Measurements from ENCODE around the gene ENC1. TPM values are rescaled to one million over a fixed set of nuclear protein-coding genes. Genes with fewer than 3 reads are reported as not detected.
A peak's percentile ranks its signal among the peaks of the same experiment; 100 is the strongest.

ENC1 gene
- total and polyA plus RNA-seq, 10 of the 15 experiments (the other 5 are each of a cell fraction or from before 2014, with no cell fraction given), result 8.2 to 55.5 (median 32.1) TPM

DNA sequence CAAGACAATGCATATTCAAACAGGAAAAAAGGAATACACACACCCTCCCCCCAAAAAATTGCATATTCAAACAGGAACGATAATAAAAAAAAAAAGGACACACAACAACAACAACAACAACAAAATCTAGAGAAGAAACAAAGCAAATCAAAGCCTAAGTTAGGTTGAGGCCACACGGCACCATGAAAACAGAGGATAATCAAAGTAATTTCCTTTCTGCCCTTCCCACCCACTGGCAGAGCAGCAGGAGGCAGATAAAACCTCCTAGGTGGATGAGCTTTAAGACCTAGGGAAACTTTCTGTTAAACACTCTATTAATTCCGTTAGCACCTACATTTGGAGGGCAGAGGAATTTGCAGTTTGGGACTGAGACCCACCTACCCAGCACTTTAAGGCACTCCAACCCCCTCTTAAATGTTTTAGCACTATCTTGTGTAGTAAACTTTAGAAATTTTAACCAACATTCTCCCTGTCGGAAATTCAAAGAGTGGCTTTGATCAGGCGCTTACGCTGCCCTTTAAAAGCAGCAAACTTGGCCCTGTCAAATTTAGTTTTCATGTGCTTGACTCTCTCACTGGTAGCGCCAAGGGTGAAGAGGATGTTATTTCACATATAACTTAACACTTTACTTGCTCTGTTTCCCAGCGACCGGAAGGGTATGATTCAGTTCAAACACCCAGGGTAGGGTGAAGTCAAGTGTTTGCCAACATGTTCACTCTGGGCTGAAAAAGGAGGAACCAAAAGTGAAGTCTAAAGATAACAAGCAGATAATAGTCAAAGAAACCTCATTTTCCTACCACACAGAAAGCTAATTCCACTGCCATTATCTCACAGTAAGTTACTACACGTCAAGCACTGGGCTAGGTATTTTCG, 9.2 kb downstream of the ENC1 start (continued):
- no peak for TF ChIP-seq SUZ12 (IDR thresholded peaks at IDR 0.05; ENCODE audit: unreplicated experiment)
- TF ChIP-seq SIX5 (IDR thresholded peaks at IDR 0.05; ENCODE audit: low read depth, low read length, severe bottlenecking), result no peak
- TF ChIP-seq TCF12 (IDR thresholded peaks at IDR 0.05; ENCODE audit: low read depth, low read length), result peak; percentile 58; the same call in 1 of the 2 replicates
- no peak for TF ChIP-seq HDAC2 (IDR thresholded peaks at IDR 0.05)
- TF ChIP-seq SMARCA5 (IDR thresholded peaks at IDR 0.05), result no peak
- peak; percentile 84 to 85; a peak in 3 of 4 replicates for TF ChIP-seq EP300 (IDR thresholded peaks at IDR 0.05; ENCODE audit: borderline replicate concordance in 1 of 2, control insufficient read depth in 1 of 2, low read depth in 2 of 2, low read length in 2 of 2)
- peak; percentile 60; the same call in 1 of the 2 replicates for TF ChIP-seq TBL1XR1 (IDR thresholded peaks at IDR 0.05; ENCODE audit: low read depth, low read length)
- no peak for TF ChIP-seq FOS (IDR thresholded peaks at IDR 0.05; ENCODE audit: borderline replicate concordance, extremely low read depth, insufficient read length)
- no peak for TF ChIP-seq HDAC6 (IDR thresholded peaks at IDR 0.05; ENCODE audit: unreplicated experiment)
- TF ChIP-seq PAX5 (IDR thresholded peaks at IDR 0.05; ENCODE audit: borderline replicate concordance, low read depth, low read length), result peak; percentile 24; the same call in 1 of the 2 replicates
- TF ChIP-seq EZH2 (IDR thresholded peaks at IDR 0.05; ENCODE audit: borderline replicate concordance, control insufficient read depth, low read depth, low read length), result no peak
- TF ChIP-seq, protein P1, sequence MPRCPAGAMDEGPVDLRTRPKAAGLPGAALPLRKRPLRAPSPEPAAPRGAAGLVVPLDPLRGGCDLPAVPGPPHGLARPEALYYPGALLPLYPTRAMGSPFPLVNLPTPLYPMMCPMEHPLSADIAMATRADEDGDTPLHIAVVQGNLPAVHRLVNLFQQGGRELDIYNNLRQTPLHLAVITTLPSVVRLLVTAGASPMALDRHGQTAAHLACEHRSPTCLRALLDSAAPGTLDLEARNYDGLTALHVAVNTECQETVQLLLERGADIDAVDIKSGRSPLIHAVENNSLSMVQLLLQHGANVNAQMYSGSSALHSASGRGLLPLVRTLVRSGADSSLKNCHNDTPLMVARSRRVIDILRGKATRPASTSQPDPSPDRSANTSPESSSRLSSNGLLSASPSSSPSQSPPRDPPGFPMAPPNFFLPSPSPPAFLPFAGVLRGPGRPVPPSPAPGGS (IDR thresholded peaks at IDR 0.05; ENCODE audit: borderline replicate concordance, insufficient read depth, low read depth, low read length, poor library complexity, severe bottlenecking), result peak; percentile 92
- TF ChIP-seq EED (IDR thresholded peaks at IDR 0.05; ENCODE audit: low read depth), result peak; percentile 66; the same call in 1 of the 2 replicates
- TF ChIP-seq IRF4 (IDR thresholded peaks at IDR 0.05; ENCODE audit: low read depth, low read length), result peak; percentile 77; the same call in 1 of the 2 replicates
- TF ChIP-seq, protein P2, sequence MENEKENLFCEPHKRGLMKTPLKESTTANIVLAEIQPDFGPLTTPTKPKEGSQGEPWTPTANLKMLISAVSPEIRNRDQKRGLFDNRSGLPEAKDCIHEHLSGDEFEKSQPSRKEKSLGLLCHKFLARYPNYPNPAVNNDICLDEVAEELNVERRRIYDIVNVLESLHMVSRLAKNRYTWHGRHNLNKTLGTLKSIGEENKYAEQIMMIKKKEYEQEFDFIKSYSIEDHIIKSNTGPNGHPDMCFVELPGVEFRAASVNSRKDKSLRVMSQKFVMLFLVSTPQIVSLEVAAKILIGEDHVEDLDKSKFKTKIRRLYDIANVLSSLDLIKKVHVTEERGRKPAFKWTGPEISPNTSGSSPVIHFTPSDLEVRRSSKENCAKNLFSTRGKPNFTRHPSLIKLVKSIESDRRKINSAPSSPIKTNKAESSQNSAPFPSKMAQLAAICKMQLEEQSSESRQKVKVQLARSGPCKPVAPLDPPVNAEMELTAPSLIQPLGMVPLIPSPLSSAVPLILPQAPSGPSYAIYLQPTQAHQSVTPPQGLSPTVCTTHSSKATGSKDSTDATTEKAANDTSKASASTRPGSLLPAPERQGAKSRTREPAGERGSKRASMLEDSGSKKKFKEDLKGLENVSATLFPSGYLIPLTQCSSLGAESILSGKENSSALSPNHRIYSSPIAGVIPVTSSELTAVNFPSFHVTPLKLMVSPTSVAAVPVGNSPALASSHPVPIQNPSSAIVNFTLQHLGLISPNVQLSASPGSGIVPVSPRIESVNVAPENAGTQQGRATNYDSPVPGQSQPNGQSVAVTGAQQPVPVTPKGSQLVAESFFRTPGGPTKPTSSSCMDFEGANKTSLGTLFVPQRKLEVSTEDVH (IDR thresholded peaks at IDR 0.05; ENCODE audit: low read depth, partially characterized antibody), result no peak
- TF ChIP-seq PAX8 (IDR thresholded peaks at IDR 0.05), result no peak
- TF ChIP-seq SP1 (IDR thresholded peaks at IDR 0.05; ENCODE audit: low read depth, low read length), result no peak
- peak; percentile 96 to 98 for TF ChIP-seq IKZF2 (IDR thresholded peaks at IDR 0.05)
- TF ChIP-seq RAD51 (IDR thresholded peaks at IDR 0.05), result no peak
- no peak for TF ChIP-seq SMAD5 (IDR thresholded peaks at IDR 0.05; ENCODE audit: low read depth)
- peak in 1 of 2 experiments; percentile 71; a peak in 1 of 4 replicates for TF ChIP-seq ETV6 (conservative IDR thresholded peaks at IDR 0.05 in 1 of 2, IDR thresholded peaks at IDR 0.05 in 1 of 2; ENCODE audit: borderline replicate concordance in 1 of 2, low read depth in 1 of 2)
- TF ChIP-seq RCOR1 (conservative IDR thresholded peaks at IDR 0.05; ENCODE audit: low read depth, low read length), result no peak
- TF ChIP-seq WRNIP1 (IDR thresholded peaks at IDR 0.05; ENCODE audit: borderline replicate concordance, low read depth, low read length), result no peak
- peak; percentile 34; the same call in 1 of the 2 replicates for TF ChIP-seq CREM (IDR thresholded peaks at IDR 0.05; ENCODE audit: low read depth)

All from GM12878 (cell line).